Smooth muscle cell (in vitro differentiated cells): ENCODE data around the gene ZBTB18. TPM values are rescaled to one million over a fixed set of nuclear protein-coding genes. Genes with fewer than 3 reads are reported as not detected.

Experiments used
- DNase-seq: peaks from one replicate; lab custom pipeline; 2025; ENCODE audit not compliant: unreplicated experiment; lab: John Stamatoyannopoulos, UW
- H2AFZ ChIP-seq: fragments of 200-600 bp; sonication (generic); 2 replicates; pipeline ENCODE4 v1.6.0; 2016; ENCODE audit warnings: antibody characterized with exemption, low read depth, mild to moderate bottlenecking
- H3F3A ChIP-seq: fragments of 200-600 bp; sonication (generic); 2 replicates; pipeline ENCODE4 v1.6.0; 2017; ENCODE audit warnings: antibody characterized with exemption, low read depth
- H3K27ac ChIP-seq: fragments of 200-600 bp; sonication (generic); 2 replicates; pipeline ENCODE4 v1.5.1; 2016; ENCODE audit warnings: low read depth, mild to moderate bottlenecking
- H3K27me3 ChIP-seq: fragments of 200-600 bp; sonication (generic); 2 replicates; pipeline ENCODE4 v1.6.1; 2016; ENCODE audit warnings: low read depth, mild to moderate bottlenecking
- H3K36me3 ChIP-seq: fragments of 200-600 bp; sonication (generic); 2 replicates; pipeline ENCODE4 v1.5.1; 2016; ENCODE audit warnings: low read depth
- H3K4me1 ChIP-seq: fragments of 200-600 bp; sonication (generic); 2 replicates; pipeline ENCODE4 v1.5.1; 2016; ENCODE audit warnings: low read depth
- H3K4me2 ChIP-seq: fragments of 200-600 bp; sonication (generic); 2 replicates; pipeline ENCODE4 v1.6.0; 2016; ENCODE audit warnings: mild to moderate bottlenecking
- H3K4me3 ChIP-seq: fragments of 200-600 bp; sonication (generic); 2 replicates; pipeline ENCODE4 v1.5.1; 2016; ENCODE audit warnings: mild to moderate bottlenecking
- H3K79me2 ChIP-seq: fragments of 200-600 bp; sonication (generic); 2 replicates; pipeline ENCODE4 v1.6.0; 2016; ENCODE audit warnings: low read depth, mild to moderate bottlenecking
- H3K9ac ChIP-seq: fragments of 200-600 bp; sonication (generic); 2 replicates; pipeline ENCODE4 v1.6.0; 2016; ENCODE audit warnings: low read depth
- H3K9me3 ChIP-seq: fragments of 200-600 bp; sonication (generic); replicated peaks from 2 replicates; pipeline ENCODE4 v1.5.1; 2016; ENCODE audit warnings: low read depth
- H4K20me1 ChIP-seq: fragments of 200-600 bp; sonication (generic); 2 replicates; pipeline ENCODE4 v1.6.0; 2016; ENCODE audit warnings: low read depth
- CTCF ChIP-seq: fragments of 200-600 bp; sonication (generic); IDR thresholded peaks from 2 replicates; pipeline ENCODE4 v1.5.1; 2017; ENCODE audit warnings: borderline replicate concordance, mild to moderate bottlenecking, antibody characterized with exemption; ENCODE audit not compliant: insufficient read depth, poor library complexity, severe bottlenecking
- WGBS: methylation state at CpG from one replicate; pipeline ENCODE4 v1.1.7; 2016; ENCODE audit warnings: low lambda C conversion rate; 5-methylcytosine and 5-hydroxymethylcytosine counted together
- polyA plus RNA-seq: library from polyadenylated mRNA; unstranded; fragments of >200 nt; fragmentation: Nextera tagmentation; extraction: Ambion mirVana; gene quantifications from 2 replicates; pipeline ENCODE4 v1.2.1, GENCODE V29; 2016
- total RNA-seq: library from RNA; depleted of rRNA; stranded (reverse); fragments of >200 nt; gene quantifications from 2 replicates; pipeline ENCODE4 v1.2.3, GENCODE V29; 2014

The ZBTB18 gene
- total and polyA plus RNA-seq, 2 experiments from 2014 or later, result 0.29 to 4.6 TPM

- H3K27me3 ChIP-seq, result no peaks in the 10 kb centered on the region
- no peaks in the 10 kb centered on the region for H3K9me3 ChIP-seq
- H4K20me1 ChIP-seq, result peaks cover 54% of the 10 kb centered on the region
- no peak for DNase-seq
- 29% methylated on average over 5 of the region's 5 CpGs for WGBS
- peaks cover 51% of the 10 kb centered on the region for H3K4me1 ChIP-seq
- H3K27ac ChIP-seq, result peak overlapping the region; percentile 30
- H3K4me3 ChIP-seq, result no peak overlapping the region
- peaks cover 28% of the 10 kb centered on the region for H3K79me2 ChIP-seq
- no peaks in the 10 kb centered on the region for H3K36me3 ChIP-seq
- no peak overlapping the region for H3K9ac ChIP-seq
- H3K4me2 ChIP-seq, result peak overlapping the region; percentile 97
- TF ChIP-seq CTCF, result no peak
- H2AFZ ChIP-seq, result no peak overlapping the region
- H3F3A ChIP-seq, result peaks cover 13% of the 10 kb centered on the region
These were observed 1.1 kb downstream of the ZBTB18 start for GRCh38 chr1:244052016-244052727.

DNA sequence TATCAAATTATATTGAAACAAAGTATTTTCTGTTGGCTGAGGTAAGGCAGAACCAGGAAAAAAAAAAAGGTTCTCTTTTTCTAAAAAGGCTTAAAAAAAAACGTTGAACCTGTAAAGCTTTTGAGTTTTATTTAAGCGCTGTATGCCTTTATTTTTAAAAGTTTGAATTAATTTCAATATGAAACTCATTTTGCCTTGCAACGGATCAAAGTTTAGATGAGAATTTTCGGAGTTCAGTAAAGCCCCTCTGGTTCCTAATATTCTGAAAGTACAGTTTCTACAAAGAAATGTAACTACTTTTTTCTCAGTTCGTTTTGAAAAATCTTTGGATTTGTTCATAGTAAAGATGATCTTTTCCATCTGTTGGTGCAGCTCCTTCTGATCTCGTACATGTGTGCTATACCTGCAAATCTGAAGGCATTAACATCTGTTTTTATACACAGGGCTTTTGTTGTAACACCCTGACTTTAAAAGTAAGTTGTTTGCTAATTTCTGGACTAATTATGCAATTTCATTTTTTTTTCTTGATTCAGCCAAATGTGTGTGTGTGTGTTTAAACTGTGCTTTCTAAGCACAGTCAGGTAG, 1.7 kb downstream of the ZBTB18 start:
- no peak for TF ChIP-seq CTCF
- H3K79me2 ChIP-seq, result peaks cover 28% of the 10 kb centered on the region

DNA sequence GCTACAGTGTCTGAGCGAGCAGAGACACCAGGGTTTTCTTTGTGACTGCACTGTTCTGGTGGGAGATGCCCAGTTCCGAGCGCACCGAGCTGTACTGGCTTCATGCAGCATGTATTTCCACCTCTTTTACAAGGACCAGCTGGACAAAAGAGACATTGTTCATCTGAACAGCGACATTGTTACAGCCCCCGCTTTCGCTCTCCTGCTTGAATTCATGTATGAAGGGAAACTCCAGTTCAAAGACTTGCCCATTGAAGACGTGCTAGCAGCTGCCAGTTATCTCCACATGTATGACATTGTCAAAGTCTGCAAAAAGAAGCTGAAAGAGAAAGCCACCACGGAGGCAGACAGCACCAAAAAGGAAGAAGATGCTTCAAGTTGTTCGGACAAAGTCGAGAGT, 2.7 kb downstream of the ZBTB18 start:
- Histone ChIP-seq H3K4me3 (no peak overlapping the region), H3K79me2 (peaks cover 28% of the 10 kb centered on the region), H3K9ac (no peak overlapping the region), H3F3A (peaks cover 10% of the 10 kb centered on the region), H3K36me3 (no peaks in the 10 kb centered on the region), H3K27me3 (no peaks in the 10 kb centered on the region), H3K9me3 (no peaks in the 10 kb centered on the region), H4K20me1 (peaks cover 54% of the 10 kb centered on the region), H3K4me1 (peaks cover 50% of the 10 kb centered on the region), H2AFZ (no peak overlapping the region), H3K4me2 (no peak overlapping the region), H3K27ac (no peak overlapping the region)
- TF ChIP-seq CTCF, result no peak
- no peak for DNase-seq
- 83% methylated on average over 11 of the region's 11 CpGs for WGBS

More for the DNA sequence above, 1.7 kb downstream of the ZBTB18 start:
- Histone ChIP-seq H3K27me3 (no peaks in the 10 kb centered on the region), H3K36me3 (no peaks in the 10 kb centered on the region), H3K9ac (no peak overlapping the region), H3K9me3 (no peaks in the 10 kb centered on the region), H2AFZ (no peak overlapping the region), H3K27ac (no peak overlapping the region), H3K4me1 (peaks cover 50% of the 10 kb centered on the region), H3K4me3 (no peak overlapping the region), H3F3A (peaks cover 10% of the 10 kb centered on the region), H3K4me2 (peak overlapping the region; percentile 97), H4K20me1 (peaks cover 54% of the 10 kb centered on the region)
- DNase-seq, result no peak
- 84% methylated on average over 6 of the region's 6 CpGs for WGBS
